CD4-positive, alpha-beta T cell treated with Interleukin-1 beta for 1 hour (primary cell): ENCODE data around the gene FSD1.

ENCODE experiments used
- DNase-seq, 2 donors: peaks; one replicate each; pipeline ENCODE4 v3.0.0-alpha.2; 2020 to 2022

FSD1 gene

DNA sequence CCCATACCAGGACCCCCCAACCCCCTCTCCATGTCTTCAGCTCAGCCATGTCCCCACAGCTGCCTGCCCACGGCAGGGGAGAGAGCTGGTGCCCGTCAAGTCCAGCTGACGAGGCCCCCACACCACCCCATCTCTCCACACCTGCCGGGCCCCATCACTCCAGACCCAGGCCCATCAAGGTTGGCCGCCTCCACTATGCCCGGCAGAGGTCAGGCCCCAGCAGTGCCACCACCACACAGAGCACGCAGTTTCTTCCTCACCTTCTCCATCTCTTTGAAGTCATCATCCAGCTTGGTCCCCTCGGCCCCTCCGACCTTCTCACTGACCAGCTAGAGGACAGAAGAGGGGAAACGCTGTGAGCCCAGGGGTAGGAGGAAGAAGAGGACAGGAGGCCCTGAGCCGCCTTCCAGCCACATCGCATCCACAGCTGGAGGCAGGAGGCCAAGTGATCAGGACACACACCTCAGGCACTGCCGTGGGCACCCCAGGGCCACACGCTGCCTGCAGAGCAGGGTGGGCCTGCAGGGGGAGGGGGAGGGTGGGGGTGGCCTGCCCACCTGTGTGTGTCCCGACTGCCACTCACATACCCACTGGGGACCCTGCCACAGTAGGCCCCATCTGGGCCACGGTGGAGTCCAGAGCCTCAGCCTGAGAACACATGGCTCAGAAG is 62.4 kb downstream of the FSD1 start:
- DNase-seq, result no peak

DNA sequence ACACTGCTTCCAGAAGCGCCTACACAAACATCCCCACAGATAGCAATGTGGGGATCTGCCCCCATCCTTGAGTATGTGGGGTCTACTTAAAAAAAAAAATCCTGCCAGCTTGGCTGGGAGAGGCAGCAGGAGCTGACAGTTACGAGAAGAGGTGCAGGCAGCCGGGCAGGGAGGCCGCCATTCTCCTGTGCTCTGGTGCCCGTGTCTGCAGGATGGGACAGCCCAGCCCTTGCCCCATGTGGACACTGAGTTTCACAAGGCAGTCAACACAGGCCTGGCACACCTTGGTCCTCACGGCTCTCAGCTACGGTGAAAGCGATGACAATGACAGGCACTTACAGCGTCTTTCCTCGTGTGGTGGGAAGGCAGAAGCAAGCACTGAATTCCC is 62.9 kb downstream of the FSD1 start:
- no peak for DNase-seq

DNA sequence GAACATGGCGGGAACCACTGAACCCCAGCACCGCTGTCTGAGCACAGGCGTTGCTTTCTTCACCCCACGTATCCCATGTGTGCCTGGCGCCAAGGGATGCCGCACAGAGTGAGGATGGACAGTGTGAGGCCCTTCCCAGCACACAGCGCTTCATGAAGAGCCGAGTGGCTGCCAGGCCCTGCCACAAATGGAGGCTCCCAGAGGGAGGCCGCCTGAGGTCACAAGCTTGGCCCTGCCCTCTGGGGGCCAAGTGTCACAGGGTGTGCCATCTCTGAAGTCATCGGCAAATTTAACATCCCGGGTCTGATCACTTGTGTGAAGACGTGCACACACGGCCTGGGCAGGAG is 63.4 kb downstream of the FSD1 start:
- peak in 1 of 2 donors; percentile 19 for DNase-seq

DNA sequence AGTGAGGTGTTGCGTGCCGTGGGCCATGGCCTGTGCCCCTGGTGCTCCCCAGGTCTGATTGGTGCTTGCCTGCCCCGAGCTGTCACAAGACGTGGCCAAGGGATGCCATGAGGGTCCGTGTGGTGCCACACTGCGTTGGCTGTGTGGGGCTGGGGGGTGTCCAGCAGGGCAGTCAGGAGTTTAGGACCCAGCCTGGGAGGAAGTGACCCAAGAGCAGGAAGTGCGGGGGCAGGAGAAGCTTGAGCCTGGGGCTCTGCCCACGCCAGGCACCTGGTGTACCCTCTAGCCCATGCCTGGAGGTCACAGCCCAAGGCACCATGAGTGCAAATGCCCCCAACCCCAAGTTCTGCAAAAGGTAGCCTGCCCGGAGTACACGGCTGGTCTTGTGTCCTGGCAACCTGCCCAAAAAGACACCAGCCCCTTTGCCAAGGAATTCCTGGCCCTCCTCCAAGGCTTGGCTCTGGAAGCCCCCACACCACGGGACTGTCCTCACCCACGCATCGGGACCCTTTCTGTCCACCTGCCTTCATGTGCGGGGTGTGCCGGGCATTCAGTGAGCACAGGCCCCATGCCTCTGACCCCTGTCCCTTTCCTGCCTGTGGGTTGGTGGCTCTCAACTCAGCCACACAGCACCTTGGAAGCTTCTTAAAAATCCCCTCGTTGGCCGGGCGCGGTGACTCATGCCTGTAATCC is 63.9 kb downstream of the FSD1 start:
- DNase-seq, result no peak

DNA sequence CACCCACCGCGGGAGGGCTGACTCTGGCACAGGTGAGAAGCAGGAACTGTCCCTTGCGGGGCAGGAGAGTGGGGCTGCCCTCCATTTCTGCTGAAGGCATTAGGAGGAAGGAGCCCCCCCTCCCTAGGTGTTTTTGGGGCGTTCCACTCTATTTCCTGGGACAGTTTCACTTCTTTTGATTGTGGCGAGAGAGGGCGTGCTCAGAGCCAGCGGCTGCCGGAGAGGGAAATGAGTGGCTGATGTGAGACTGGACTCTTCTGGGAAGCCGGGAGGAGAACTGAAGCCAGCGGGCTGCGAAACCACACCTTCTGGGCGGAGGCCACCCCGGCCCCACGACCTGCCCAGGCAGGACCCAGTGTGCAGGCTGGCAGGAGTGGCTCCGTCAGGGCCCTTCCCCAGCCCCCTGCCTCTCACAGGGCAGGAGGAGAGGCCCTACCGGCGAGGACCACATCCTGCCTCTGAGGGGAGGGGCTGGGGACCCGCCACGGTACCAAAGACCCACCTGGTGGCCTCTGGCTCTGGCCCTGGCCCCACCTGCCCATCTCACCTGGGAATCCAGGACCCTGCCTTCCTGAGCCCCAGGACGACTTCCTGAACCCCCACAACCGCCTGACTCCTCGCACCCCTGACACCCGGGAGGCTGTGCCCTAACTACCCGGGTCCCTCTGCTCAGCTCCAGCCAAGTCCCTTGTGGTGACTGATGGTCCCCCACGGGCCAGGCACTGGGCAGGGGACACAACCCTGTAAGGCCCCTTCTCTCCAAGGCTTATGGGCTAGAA is 64.9 kb downstream of the FSD1 start:
- DNase-seq, result peak; percentile 78 to 85

DNA sequence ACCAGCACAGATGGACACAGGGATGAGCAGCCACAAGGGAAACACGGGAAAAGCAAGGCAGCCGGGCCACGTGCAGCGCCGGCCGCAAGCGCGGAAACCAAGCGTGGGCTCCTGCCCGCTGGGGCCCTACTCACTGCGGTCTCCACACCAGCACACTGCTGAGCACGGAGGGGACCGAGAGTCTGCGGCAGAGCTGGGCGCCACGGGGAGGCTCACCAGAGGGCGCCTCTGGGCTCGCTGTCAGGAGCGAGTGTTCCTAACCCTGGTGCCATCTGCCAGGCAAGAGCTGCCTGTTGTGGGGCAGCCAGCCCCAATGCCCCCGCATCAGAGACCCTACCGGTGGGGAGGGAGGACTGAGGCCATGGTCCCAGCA is 65.5 kb downstream of the FSD1 start:
- DNase-seq, result peak; percentile 77 to 79

DNA sequence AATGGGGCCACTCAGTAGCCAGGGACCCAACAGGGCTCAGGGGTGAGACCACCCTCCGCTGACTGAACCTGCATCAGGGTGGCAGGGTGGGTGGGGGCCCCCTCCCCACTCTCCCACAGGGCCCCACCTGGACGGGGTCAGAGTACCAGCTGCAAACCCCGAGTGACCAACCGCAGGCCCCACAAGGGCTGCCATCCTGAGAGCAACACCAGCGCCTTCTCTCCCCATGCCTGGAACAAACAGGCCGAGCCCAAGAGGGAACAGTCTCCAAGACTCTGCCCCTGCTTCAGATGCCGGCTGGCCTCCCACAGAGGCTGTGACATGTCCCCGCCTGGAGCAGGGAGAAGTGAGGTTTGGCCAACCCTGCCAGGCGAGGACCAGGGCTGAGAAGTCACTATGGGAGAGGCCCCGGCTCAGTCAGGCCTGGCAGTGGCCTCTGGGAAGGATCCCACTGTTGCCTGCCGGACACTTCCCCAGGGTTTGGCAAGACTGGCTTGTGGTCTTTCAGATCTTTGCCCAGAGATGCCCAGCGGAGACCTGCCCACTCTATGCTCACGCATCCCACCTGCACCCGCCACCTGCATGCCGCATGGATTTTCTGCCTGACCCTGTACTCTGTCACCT is 66.1 kb downstream of the FSD1 start:
- no peak for DNase-seq

DNA sequence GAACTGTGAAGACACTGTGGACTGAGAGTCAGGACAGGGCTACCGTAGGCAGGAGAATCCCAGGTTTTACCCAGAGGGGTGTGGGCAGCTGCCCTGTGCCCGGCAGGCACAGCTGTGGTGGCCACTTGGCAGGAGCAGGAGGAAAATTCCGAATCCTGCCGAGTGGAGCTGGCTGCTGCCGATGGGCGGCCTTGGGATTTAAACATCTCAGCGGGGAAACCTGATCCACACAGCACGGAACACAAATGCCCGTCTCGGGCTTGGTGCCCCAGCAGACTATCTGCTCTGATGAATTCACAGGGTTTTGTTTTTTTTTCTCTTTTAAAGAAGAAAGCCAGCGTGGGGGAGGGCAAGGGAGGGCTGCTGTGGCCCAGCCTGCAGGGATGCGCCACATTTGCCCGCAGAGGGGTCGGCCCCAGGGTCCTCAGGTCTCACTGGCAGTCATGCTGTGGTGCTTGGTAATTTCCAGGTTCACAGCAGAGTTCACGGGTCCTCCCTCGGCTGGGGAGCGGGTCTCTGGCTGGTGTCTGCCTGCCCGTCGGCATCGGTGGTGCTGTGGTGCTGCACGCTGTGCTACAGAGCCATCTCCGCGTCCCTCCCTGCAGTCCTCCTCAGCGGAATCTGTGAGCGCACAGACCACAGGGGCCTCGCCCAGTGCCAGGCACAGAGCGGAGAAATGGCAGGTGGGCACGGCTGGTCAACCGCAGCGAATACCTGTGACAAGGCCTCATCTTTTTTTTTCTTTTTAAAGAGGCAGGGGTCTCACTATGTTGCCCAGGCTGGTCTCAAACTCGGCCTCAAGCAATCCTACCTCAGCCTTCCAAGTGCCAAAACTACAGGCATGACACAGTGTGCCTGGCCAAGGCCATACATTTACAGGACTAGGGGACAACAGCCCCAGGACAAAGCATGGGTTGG is 67.1 kb downstream of the FSD1 start:
- DNase-seq, result no peak

DNA sequence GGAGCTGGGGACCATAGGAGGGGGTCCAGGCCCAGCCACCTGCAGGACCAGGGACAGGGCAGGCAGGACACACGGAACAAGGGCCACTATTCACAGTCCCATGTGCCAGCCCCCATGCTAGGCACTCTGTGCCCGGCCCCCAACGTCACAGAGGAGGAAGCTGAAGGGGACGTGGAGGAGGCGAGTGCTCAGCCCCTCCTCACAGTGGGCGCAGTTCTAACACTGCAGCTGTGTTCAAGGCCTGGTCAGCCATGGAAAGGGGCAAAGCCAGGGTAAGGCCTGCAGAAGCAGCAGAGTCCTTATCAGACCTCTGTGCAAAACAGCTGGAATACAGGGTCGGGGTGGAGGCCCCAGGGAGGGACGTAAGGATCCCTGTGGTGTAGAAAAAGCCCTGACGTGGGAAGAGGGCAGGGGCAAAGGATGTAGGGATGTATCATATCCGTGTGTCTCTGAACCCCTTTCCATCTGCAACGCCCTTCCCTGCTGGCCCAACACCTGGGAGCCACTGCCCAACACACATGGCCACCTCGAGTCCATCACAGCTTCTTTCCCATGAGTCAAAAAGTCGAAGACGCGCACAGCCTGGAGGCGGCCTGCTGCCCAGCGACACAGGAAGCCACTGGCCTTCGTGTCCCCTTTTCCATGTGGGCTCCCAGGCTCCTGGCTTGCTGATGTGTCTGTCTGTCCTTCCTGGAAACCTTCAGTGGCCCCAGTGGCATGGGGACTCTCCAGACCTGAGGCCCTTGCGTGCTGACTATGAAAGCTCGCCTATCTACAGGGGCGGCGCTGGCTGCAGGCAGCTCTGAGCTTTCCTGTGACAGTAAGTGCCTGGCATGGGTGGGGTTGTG is 68.0 kb downstream of the FSD1 start:
- DNase-seq, result no peak

DNA sequence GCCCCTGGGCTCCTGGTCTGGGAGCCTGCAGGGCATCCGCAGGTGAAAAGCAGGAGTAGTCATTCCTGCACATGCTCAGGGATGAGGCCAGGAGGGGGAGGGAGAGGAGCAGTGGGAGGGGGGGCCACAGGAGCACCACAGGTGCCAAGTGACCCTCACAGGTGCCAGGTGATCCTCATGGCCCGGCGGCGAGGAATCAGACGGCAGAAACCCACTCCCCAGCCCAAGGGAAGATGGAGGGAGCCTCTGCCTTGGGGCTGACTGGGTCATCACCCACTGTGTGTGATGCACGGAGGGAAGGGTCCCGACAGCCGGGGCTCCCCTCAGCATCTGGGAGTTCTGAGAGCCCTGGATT is 68.6 kb downstream of the FSD1 start:
- DNase-seq, result no peak
